PC-9 (cell line): Measurements from ENCODE around the gene PCNX1. TPM values are rescaled to one million over a fixed set of nuclear protein-coding genes. Genes with fewer than 3 reads are reported as not detected.
"Not testable (repeated sequence)": the region's sequence is repeated elsewhere in the genome, so short reads cannot be mapped to it uniquely, and the experiment has no call there.

ENCODE experiments used
- BruUV-seq: library from RNA; stranded (reverse); fragments of 400-500 nt; replicated peaks from 2 replicates; lab custom pipeline; 2021; lab: Mats Ljungman, UMichigan
- CTCF ChIA-PET: fragments of 300-600 bp; sonication (Branson Sonifier 250); formaldehyde crosslinking; loops from one replicate; lab custom pipeline; 2022; ENCODE audit warnings: antibody characterized with exemption; lab: Charles Lee
- POLR2A ChIA-PET: fragments of 300-600 bp; sonication (Branson Sonifier 250); formaldehyde crosslinking; loops from one replicate; lab custom pipeline; 2022; ENCODE audit warnings: antibody characterized with exemption; ENCODE audit not compliant: unreplicated experiment; lab: Charles Lee
- DNase-seq, 2 experiments: peaks; one replicate each; pipeline versions ENCODE4 v3.0.0 to v3.0.0-alpha.2; 2015 to 2022; ENCODE audit warnings: mixed read lengths in 1 of 2
- H2AFZ ChIP-seq: fragments of 200-600 bp; sonication (generic); 2 replicates; pipeline ENCODE4 v1.8.1; 2017; ENCODE audit warnings: antibody characterized with exemption
- H3F3A ChIP-seq: fragments of 200-600 bp; sonication (generic); 2 replicates; pipeline ENCODE4 v1.8.1; 2017; ENCODE audit warnings: antibody characterized with exemption, mild to moderate bottlenecking, low read depth; ENCODE audit not compliant: insufficient read depth
- H3K27ac ChIP-seq: fragments of 200-600 bp; sonication (generic); 2 replicates; pipeline ENCODE4 v1.6.1; 2016; ENCODE audit warnings: mixed run types
- H3K27me3 ChIP-seq: fragments of 200-600 bp; sonication (generic); 2 replicates; pipeline ENCODE4 v1.6.1; 2016; ENCODE audit warnings: low read depth, mixed run types; ENCODE audit not compliant: insufficient read depth
- H3K36me3 ChIP-seq: fragments of 200-600 bp; sonication (generic); 2 replicates; pipeline ENCODE4 v1.6.1; 2016; ENCODE audit warnings: low read depth, mixed run types
- H3K4me1 ChIP-seq: fragments of 200-600 bp; sonication (generic); replicated peaks from 2 replicates; pipeline ENCODE4 v1.6.1; 2016; ENCODE audit warnings: mixed run types; ENCODE audit not compliant: insufficient read depth
- H3K4me2 ChIP-seq: fragments of 200-600 bp; sonication (generic); 2 replicates; pipeline ENCODE4 v1.6.1; 2017; ENCODE audit warnings: mixed run types
- H3K4me3 ChIP-seq: fragments of 200-600 bp; sonication (generic); 2 replicates; pipeline ENCODE4 v1.6.1; 2016; ENCODE audit warnings: mixed run types
- H3K79me2 ChIP-seq: fragments of 200-600 bp; sonication (generic); 2 replicates; pipeline ENCODE4 v1.6.1; 2017; ENCODE audit warnings: low read depth, mixed run types
- H3K9me2 ChIP-seq: fragments of 200-600 bp; sonication (generic); 2 replicates; pipeline ENCODE4 v1.8.1; 2017; ENCODE audit warnings: mild to moderate bottlenecking; ENCODE audit not compliant: insufficient read depth
- H3K9me3 ChIP-seq: fragments of 200-600 bp; sonication (generic); 2 replicates; pipeline ENCODE4 v1.8.1; 2016; ENCODE audit warnings: low read depth; ENCODE audit not compliant: insufficient read depth
- H4K20me1 ChIP-seq: fragments of 200-600 bp; sonication (generic); 2 replicates; pipeline ENCODE4 v1.8.1; 2017; ENCODE audit not compliant: insufficient read depth
- EZH2 ChIP-seq: fragments of 200-600 bp; sonication (generic); IDR thresholded peaks from 2 replicates; pipeline ENCODE4 v1.8.0; 2017; ENCODE audit warnings: antibody characterized with exemption, low read depth
- intact Hi-C: fragments of 100-400 bp; cut with micrococcal nuclease; formaldehyde crosslinking; loops from one replicate; pipeline ENCODE4 v1.10.0; 2022; ENCODE audit not compliant: unreplicated experiment
- total RNA-seq: library from RNA; stranded (reverse); gene quantifications from 2 replicates; pipeline ENCODE4 v1.2.3, GENCODE V29; 2021
- TF ChIP-seq, protein P1 (sequence below): fragments of 200-600 bp; sonication (generic); conservative IDR thresholded peaks from 2 replicates; pipeline ENCODE4 v1.6.1; 2017; ENCODE audit warnings: mixed run types, antibody characterized with exemption, mild to moderate bottlenecking, moderate library complexity

Gene PCNX1
- total RNA-seq, 1 experiment from 2014 or later, result 37.6 TPM

DNA sequence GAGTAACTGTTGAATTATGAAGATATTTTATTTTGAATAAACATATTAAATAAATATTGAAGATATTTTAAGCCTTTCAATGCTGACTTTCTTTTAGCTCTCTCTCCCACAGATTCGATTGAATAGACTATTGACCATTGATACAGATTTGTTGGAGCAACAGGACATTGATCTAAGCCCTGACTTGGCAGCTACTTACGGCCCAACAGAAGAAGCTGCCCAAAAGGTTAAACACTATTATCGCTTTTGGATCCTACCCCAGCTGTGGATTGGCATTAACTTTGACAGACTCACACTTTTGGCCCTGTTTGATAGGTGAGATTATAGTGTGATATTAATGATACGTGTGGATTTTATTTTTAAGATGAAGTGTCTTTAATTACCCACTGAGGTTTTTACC, 105.6 kb downstream of the PCNX1 start:
- no peak for DNase-seq
- no peaks in the 10 kb centered on the region for H3K4me1 ChIP-seq
- no peaks in the 10 kb centered on the region for H3K27me3 ChIP-seq
- intact Hi-C loops, result no loop called here
- H3K9me2 ChIP-seq, result no peaks in the 10 kb centered on the region
- H3K4me3 ChIP-seq, result no peak overlapping the region
- ChIA-PET POLR2A (no interaction called here), CTCF (no interaction called here)
- H3K36me3 ChIP-seq, result 0 out of 2 replicates have a peak, but pooled peaks cover 10% of the 10 kb centered on the region
- H2AFZ ChIP-seq, result no peak overlapping the region
- no peak for TF ChIP-seq EZH2
- TF ChIP-seq, protein P1, sequence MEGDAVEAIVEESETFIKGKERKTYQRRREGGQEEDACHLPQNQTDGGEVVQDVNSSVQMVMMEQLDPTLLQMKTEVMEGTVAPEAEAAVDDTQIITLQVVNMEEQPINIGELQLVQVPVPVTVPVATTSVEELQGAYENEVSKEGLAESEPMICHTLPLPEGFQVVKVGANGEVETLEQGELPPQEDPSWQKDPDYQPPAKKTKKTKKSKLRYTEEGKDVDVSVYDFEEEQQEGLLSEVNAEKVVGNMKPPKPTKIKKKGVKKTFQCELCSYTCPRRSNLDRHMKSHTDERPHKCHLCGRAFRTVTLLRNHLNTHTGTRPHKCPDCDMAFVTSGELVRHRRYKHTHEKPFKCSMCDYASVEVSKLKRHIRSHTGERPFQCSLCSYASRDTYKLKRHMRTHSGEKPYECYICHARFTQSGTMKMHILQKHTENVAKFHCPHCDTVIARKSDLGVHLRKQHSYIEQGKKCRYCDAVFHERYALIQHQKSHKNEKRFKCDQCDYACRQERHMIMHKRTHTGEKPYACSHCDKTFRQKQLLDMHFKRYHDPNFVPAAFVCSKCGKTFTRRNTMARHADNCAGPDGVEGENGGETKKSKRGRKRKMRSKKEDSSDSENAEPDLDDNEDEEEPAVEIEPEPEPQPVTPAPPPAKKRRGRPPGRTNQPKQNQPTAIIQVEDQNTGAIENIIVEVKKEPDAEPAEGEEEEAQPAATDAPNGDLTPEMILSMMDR, result no peak
- BruUV-seq, result no TSS peak
- H4K20me1 ChIP-seq, result no peaks in the 10 kb centered on the region
- H3K79me2 ChIP-seq, result no peaks in the 10 kb centered on the region
- no peak overlapping the region for H3K4me2 ChIP-seq
- H3F3A ChIP-seq, result no peaks in the 10 kb centered on the region; the same call in 1 of the 2 replicates
- H3K27ac ChIP-seq, result no peak overlapping the region
- no peaks in the 10 kb centered on the region for H3K9me3 ChIP-seq

DNA sequence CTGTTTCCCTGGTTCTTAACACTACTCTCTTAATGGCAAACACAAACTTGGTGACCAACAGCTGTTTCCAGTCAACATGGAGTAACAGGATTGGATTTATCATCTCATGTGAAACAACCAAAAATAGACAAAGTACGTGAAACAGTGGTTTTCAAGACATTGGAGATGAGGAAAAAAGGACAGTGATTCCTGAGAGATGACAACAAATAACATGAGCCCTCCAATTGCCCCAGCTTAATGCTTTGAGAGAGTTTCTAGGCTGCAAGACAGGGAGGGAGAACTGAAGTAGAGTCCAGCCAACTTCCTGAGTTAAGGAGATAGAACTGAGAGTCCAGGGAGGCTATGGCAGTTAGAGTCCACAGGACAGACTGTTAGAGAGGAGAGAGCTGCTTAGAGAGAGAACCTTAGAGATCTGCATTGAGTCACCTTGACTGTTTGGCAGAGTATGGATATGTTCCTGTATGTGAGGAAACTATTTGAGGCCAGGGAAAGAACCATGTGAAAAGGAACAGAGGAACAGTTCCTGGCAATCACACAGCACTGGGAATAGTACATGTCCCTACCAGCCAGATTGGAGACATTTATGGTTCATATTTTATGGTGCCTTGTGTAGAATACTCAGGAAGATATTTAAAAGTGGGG, 106.4 kb downstream of the PCNX1 start:
- 0 out of 2 replicates have a peak, but pooled peaks cover 10% of the 10 kb centered on the region for H3K36me3 ChIP-seq
- H3F3A ChIP-seq, result no peaks in the 10 kb centered on the region; the same call in 1 of the 2 replicates
- CTCF ChIA-PET, result no interaction called here
- intact Hi-C loops, result no loop called here
- no peak overlapping the region for H2AFZ ChIP-seq
- POLR2A ChIA-PET, result no interaction called here
- TF ChIP-seq, protein P1, result no peak
- no peak for TF ChIP-seq EZH2
- H3K4me1 ChIP-seq, result no peaks in the 10 kb centered on the region
- no TSS peak for BruUV-seq
- no peaks in the 10 kb centered on the region for H3K27me3 ChIP-seq
- no peaks in the 10 kb centered on the region for H4K20me1 ChIP-seq
- no peak overlapping the region for H3K4me3 ChIP-seq
- H3K9me2 ChIP-seq, result no peaks in the 10 kb centered on the region
- no peak overlapping the region for H3K27ac ChIP-seq
- no peaks in the 10 kb centered on the region for H3K9me3 ChIP-seq
- H3K4me2 ChIP-seq, result no peak overlapping the region
- no peak for DNase-seq
- H3K79me2 ChIP-seq, result no peaks in the 10 kb centered on the region

- peaks cover 22% of the 10 kb centered on the region for H3F3A ChIP-seq
- DNase-seq, H3K4me3 ChIP-seq, H2AFZ ChIP-seq, CTCF ChIA-PET, H3K27me3 ChIP-seq, H3K9me3 ChIP-seq, POLR2A ChIA-PET, BruUV-seq, H3K79me2 ChIP-seq, H4K20me1 ChIP-seq, H3K9me2 ChIP-seq, H3K27ac ChIP-seq, H3K4me2 ChIP-seq, intact Hi-C loops: not testable (repeated sequence)
- peaks cover 25% of the 10 kb centered on the region for H3K36me3 ChIP-seq
- H3K4me1 ChIP-seq, result peaks cover 24% of the 10 kb centered on the region
These were observed 112.7 kb downstream of the PCNX1 start for GRCh38 chr14:71019917-71020316.
